ENCODE data around the gene CXCL3. TPM values are rescaled to one million over a fixed set of nuclear protein-coding genes. Genes with fewer than 3 reads are reported as not detected.

The CXCL3 gene
- total RNA-seq, 1 experiment from 2014 or later = 0.23 TPM

DNA sequence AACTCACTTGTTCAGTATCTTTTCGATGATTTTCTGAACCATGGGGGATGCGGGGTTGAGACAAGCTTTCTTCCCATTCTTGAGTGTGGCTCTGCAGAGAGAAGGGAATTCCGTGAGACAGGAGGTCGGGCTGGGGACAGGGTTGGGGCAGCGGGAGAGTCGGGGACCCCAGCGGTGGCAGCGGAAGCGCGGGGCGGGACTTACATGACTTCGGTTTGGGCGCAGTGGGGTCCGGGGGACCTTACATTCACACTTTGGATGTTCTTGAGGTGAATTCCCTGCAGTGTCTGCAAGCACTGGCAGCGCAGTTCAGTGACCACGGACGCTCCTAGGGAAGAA lies 434 bp downstream of the CXCL3 start:
- H3K27me3 ChIP-seq (ENCODE audit: control insufficient read depth, insufficient read depth, low read length) = peaks cover 4% of the 10 kb centered on the region; the same call in 1 of the 2 replicates
- intact Hi-C loops (cut with micrococcal nuclease; ENCODE audit: unreplicated experiment) (no loop called here), in situ Hi-C loops (cut with HindIII; ENCODE audit: low pct_unique_long_range_greater_than_20kb, low sequenced_read_pairs) (no loop called here)
- peak overlapping the region; percentile 50 to 87 for H3K4me3 ChIP-seq (ENCODE audit: low read depth in 2 of 2, low read length in 2 of 2)
- BruUV-seq (replicated peaks) = no TSS peak
- no peaks in the 10 kb centered on the region for H3K36me3 ChIP-seq (ENCODE audit: control insufficient read depth, insufficient read depth, low read length)
- no peak for DNase-seq (ENCODE audit: low read depth, low spot score)
- TF ChIP-seq SIN3A (IDR thresholded peaks at IDR 0.05; ENCODE audit: borderline replicate concordance, insufficient read depth, low read depth, low read length) = no peak
- no peak for TF ChIP-seq TCF7L2 (IDR thresholded peaks at IDR 0.05; ENCODE audit: low read depth, low read length)
- TF ChIP-seq CTCF (IDR thresholded peaks at IDR 0.05) = no peak
- no peak for TF ChIP-seq REST (IDR thresholded peaks at IDR 0.05; ENCODE audit: insufficient read depth in 1 of 2, low read depth in 2 of 2, low read length in 1 of 2)
- no peak for TF ChIP-seq POLR2AphosphoS5 (IDR thresholded peaks at IDR 0.05; ENCODE audit: low read depth, low read length)
- no peaks in the 10 kb centered on the region for H3K9me3 ChIP-seq (ENCODE audit: control insufficient read depth, insufficient read depth, low read depth, low read length)
- H3K27ac ChIP-seq (ENCODE audit: low read length) = no peak overlapping the region
- ChIA-PET POLR2A (no interaction called here), CTCF (no interaction called here)
- peak; percentile 23 for ATAC-seq
- no peaks in the 10 kb centered on the region for H3K4me1 ChIP-seq (ENCODE audit: control insufficient read depth, insufficient read depth, low read length)

DNA sequence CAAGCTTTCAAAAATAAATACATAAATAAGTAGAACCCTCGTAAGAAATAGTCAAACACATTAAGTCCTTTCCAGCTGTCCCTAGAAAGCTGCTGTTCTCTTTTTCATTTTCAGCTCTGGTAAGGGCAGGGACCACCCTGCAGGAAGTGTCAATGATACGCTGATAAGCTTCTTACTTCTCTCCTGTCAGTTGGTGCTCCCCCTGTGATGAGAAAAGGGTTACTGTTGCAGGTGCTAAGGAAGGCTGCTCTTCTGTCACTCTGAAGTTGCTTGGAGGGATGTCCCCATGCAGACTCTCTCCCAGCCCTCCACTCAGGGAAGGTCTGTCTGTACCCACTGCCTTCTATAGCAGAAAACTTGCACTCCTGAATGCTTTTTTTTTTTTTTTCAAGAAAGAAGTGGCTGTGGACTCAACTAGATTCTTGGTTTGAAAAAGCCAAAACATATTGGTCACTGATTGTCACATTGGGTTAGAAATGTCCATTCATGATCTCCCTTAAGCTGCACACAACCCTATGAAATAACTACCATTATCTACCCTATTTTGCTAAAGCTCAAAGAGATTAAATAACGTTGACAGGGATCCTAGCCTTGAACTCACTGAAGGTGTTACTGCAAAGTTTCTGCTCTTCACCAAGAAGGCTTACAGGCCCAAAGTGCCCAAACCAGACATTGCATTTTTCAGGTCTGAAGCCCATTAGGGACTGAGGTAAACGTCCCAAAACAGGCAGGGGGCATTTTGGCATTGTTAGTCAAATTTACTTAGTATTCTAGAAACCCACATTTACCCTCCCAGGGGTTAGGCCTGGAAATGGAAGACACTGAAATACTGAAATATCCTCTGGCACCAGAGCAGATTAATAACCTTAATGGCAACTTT lies 1.2 kb downstream of the CXCL3 start:
- BruUV-seq (replicated peaks) = no TSS peak
- intact Hi-C loops (cut with micrococcal nuclease; ENCODE audit: unreplicated experiment) (no loop called here), in situ Hi-C loops (cut with HindIII; ENCODE audit: low pct_unique_long_range_greater_than_20kb, low sequenced_read_pairs) (no loop called here)
- Histone ChIP-seq H3K27ac (ENCODE audit: low read length) (no peak overlapping the region), H3K4me3 (ENCODE audit: low read depth in 2 of 2, low read length in 2 of 2) (peak overlapping the region; percentile 50 to 87; a peak in 3 of 4 replicates), H3K9me3 (ENCODE audit: control insufficient read depth, insufficient read depth, low read depth, low read length) (no peaks in the 10 kb centered on the region), H3K36me3 (ENCODE audit: control insufficient read depth, insufficient read depth, low read length) (no peaks in the 10 kb centered on the region), H3K27me3 (ENCODE audit: control insufficient read depth, insufficient read depth, low read length) (peaks cover 4% of the 10 kb centered on the region; the same call in 1 of the 2 replicates), H3K4me1 (ENCODE audit: control insufficient read depth, insufficient read depth, low read length) (no peaks in the 10 kb centered on the region)
- CTCF ChIA-PET = interaction anchor here (0.7 kb wide), 1 partner anchor 637 kb away, joined by 6 read pairs; no protein-coding TSS in a partner anchor
- TF ChIP-seq POLR2AphosphoS5 (IDR thresholded peaks at IDR 0.05; ENCODE audit: low read depth, low read length) (no peak), SIN3A (IDR thresholded peaks at IDR 0.05; ENCODE audit: borderline replicate concordance, insufficient read depth, low read depth, low read length) (no peak), REST (IDR thresholded peaks at IDR 0.05; ENCODE audit: insufficient read depth in 1 of 2, low read depth in 2 of 2, low read length in 1 of 2) (no peak), CTCF (IDR thresholded peaks at IDR 0.05) (no peak), TCF7L2 (IDR thresholded peaks at IDR 0.05; ENCODE audit: low read depth, low read length) (no peak)
- POLR2A ChIA-PET = no interaction called here
- no peak for DNase-seq (ENCODE audit: low read depth, low spot score)
- no peak for ATAC-seq

Data from Panc1 (cell line).